A673 (cell line): ENCODE measurements around the gene STKLD1.

Source experiments
- CTCF ChIP-seq: fragments of 300-800, 200-600 bp; sonication (generic); conservative IDR thresholded peaks from 2 replicates; pipeline ENCODE4 v1.5.1; 2017; ENCODE audit warnings: low read depth, mild to moderate bottlenecking, antibody characterized with exemption, low read length, moderate library complexity, mixed read lengths
- EZH2 ChIP-seq: fragments of 200-600 bp; sonication (generic); IDR thresholded peaks from 2 replicates; pipeline ENCODE4 v1.6.1; 2017; ENCODE audit warnings: borderline replicate concordance, low read depth, mild to moderate bottlenecking, mixed read lengths, antibody characterized with exemption, low read length; ENCODE audit not compliant: poor library complexity, severe bottlenecking

DNA sequence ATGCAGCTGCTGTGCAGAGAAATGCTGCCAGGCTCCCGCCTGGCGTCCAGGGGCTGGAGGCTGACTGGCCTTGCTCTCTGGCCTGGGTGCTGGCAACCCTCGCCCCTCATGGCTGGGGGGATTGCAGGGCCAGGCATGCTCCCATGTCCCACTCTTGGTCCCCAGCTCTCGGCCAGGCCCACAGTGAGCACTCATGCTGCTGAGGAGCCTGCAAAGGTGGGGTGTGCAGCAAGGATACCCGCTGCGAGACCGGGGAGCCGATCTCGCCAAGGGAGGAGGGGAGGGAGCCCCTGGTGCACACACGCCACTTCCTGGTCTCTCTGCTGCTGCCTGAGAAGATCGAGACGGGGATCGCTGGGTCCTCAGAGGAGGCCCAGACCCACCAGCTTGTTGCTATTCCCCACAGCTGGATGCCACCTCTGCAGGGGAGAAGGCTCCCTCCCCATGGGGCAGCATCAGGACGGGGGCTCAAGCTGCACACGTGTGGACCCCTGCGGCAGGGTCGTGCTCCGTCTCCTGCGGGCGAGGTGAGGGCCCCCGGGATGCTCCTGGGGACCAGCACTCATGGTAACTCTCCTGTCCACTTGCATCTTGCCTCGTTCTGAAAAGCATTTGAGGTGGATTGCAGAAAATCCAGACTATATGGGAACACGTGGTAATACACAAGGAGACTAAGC lies 69.3 kb downstream of the STKLD1 start:
- TF ChIP-seq CTCF (no peak), EZH2 (no peak)
